Measurements from ENCODE around the gene SHC3. TPM values are rescaled to one million over a fixed set of nuclear protein-coding genes. Genes with fewer than 3 reads are reported as not detected.

SHC3 gene
- total RNA-seq, 1 experiment from 2014 or later = 4.0 TPM

GRCh38 chr9:89023740-89024139 is 154.9 kb downstream of the SHC3 start:
- CTCF ChIA-PET = no interaction called here
- no peak for DNase-seq
- peaks cover 7% of the 10 kb centered on the region for H3K36me3 Mint-ChIP-seq (ENCODE audit: insufficient read depth, unreplicated experiment)
- BruUV-seq (replicated peaks) = no TSS peak
- intact Hi-C loops (cut with micrococcal nuclease; ENCODE audit: unreplicated experiment) = loop anchor here (10.0 kb wide), 2 partner anchors 111 to 161 kb away; no protein-coding TSS in a partner anchor
- no peak overlapping the region for H3K27ac Mint-ChIP-seq (ENCODE audit: unreplicated experiment)
- H3K9me3 Mint-ChIP-seq (ENCODE audit: low read depth, unreplicated experiment) = no peaks in the 10 kb centered on the region
- H3K27me3 Mint-ChIP-seq (ENCODE audit: unreplicated experiment) = no peaks in the 10 kb centered on the region
- TF ChIP-seq CTCF (IDR thresholded peaks at IDR 0.05; ENCODE audit: unreplicated experiment) = no peak
- H3K4me1 Mint-ChIP-seq (ENCODE audit: low read depth, unreplicated experiment) = peaks cover 15% of the 10 kb centered on the region
- H3K4me3 Mint-ChIP-seq (ENCODE audit: low read depth, unreplicated experiment) = no peak overlapping the region

GRCh38 chr9:89022902-89023301 is 155.7 kb downstream of the SHC3 start:
- BruUV-seq (replicated peaks) = no TSS peak
- Mint-ChIP-seq H3K4me1 (ENCODE audit: low read depth, unreplicated experiment) (peaks cover 15% of the 10 kb centered on the region), H3K4me3 (ENCODE audit: low read depth, unreplicated experiment) (no peak overlapping the region), H3K27ac (ENCODE audit: unreplicated experiment) (no peak overlapping the region), H3K27me3 (ENCODE audit: unreplicated experiment) (no peaks in the 10 kb centered on the region), H3K9me3 (ENCODE audit: low read depth, unreplicated experiment) (no peaks in the 10 kb centered on the region), H3K36me3 (ENCODE audit: insufficient read depth, unreplicated experiment) (peaks cover 7% of the 10 kb centered on the region)
- CTCF ChIA-PET = interaction anchor here (0.6 to 1.4 kb wide), 2 partner anchors 132 to 1081 kb away, joined by 3 to 7 read pairs; no protein-coding TSS in a partner anchor
- no peak for TF ChIP-seq CTCF (IDR thresholded peaks at IDR 0.05; ENCODE audit: unreplicated experiment)
- intact Hi-C loops (cut with micrococcal nuclease; ENCODE audit: unreplicated experiment) = loop anchor here (10.0 kb wide), 2 partner anchors 112 to 162 kb away; no protein-coding TSS in a partner anchor
- DNase-seq = no peak

GRCh38 chr9:89022001-89022759 is 156.4 kb downstream of the SHC3 start:
- Mint-ChIP-seq H3K27me3 (ENCODE audit: unreplicated experiment) (no peaks in the 10 kb centered on the region), H3K4me1 (ENCODE audit: low read depth, unreplicated experiment) (peaks cover 15% of the 10 kb centered on the region), H3K27ac (ENCODE audit: unreplicated experiment) (peak overlapping the region; percentile 75), H3K4me3 (ENCODE audit: low read depth, unreplicated experiment) (no peak overlapping the region), H3K36me3 (ENCODE audit: insufficient read depth, unreplicated experiment) (peaks cover 7% of the 10 kb centered on the region), H3K9me3 (ENCODE audit: low read depth, unreplicated experiment) (no peaks in the 10 kb centered on the region)
- peak; percentile 81 for DNase-seq
- CTCF ChIA-PET = interaction anchor here (0.6 to 1.4 kb wide), 5 partner anchors 21 to 1081 kb away, joined by 3 to 7 read pairs (median 3); no protein-coding TSS in a partner anchor
- BruUV-seq (replicated peaks) = no TSS peak
- intact Hi-C loops (cut with micrococcal nuclease; ENCODE audit: unreplicated experiment) = loop anchor here (10.0 kb wide), 2 partner anchors 113 to 163 kb away; no protein-coding TSS in a partner anchor
- no peak for TF ChIP-seq CTCF (IDR thresholded peaks at IDR 0.05; ENCODE audit: unreplicated experiment)

- H3K9me3 Mint-ChIP-seq (ENCODE audit: low read depth, unreplicated experiment) = no peaks in the 10 kb centered on the region
- CTCF ChIA-PET = interaction anchor here (0.7 to 1.4 kb wide), 3 partner anchors 20 to 849 kb away, joined by 3 read pairs; no protein-coding TSS in a partner anchor
- peak overlapping the region; percentile 6 for H3K4me3 Mint-ChIP-seq (ENCODE audit: low read depth, unreplicated experiment)
- H3K4me1 Mint-ChIP-seq (ENCODE audit: low read depth, unreplicated experiment) = peaks cover 15% of the 10 kb centered on the region
- H3K36me3 Mint-ChIP-seq (ENCODE audit: insufficient read depth, unreplicated experiment) = peaks cover 7% of the 10 kb centered on the region
- intact Hi-C loops (cut with micrococcal nuclease; ENCODE audit: unreplicated experiment) = loop anchor here (10.0 kb wide), 2 partner anchors 114 to 164 kb away; no protein-coding TSS in a partner anchor
- peak overlapping the region; percentile 75 for H3K27ac Mint-ChIP-seq (ENCODE audit: unreplicated experiment)
- no peak for TF ChIP-seq CTCF (IDR thresholded peaks at IDR 0.05; ENCODE audit: unreplicated experiment)
- DNase-seq = peak; percentile 41
- BruUV-seq (replicated peaks) = no TSS peak
- no peaks in the 10 kb centered on the region for H3K27me3 Mint-ChIP-seq (ENCODE audit: unreplicated experiment)
These were observed 157.3 kb downstream of the SHC3 start for GRCh38 chr9:89021154-89021803.

Data from Calu3 (cell line).